GM06990 (cell line): ENCODE results near the gene LRRC8B.

Experiments used
- DNase-seq: peaks from one replicate; pipeline ENCODE4 v3.0.0-alpha.2; 2011; ENCODE audit not compliant: insufficient read length; ENCODE audit errors: extremely low read depth
- H3K27me3 ChIP-seq: replicated peaks from 2 replicates; pipeline ENCODE4 v1.6.0; 2011; ENCODE audit warnings: low read length; ENCODE audit not compliant: control insufficient read depth, insufficient read depth
- H3K36me3 ChIP-seq: 2 replicates; pipeline ENCODE4 v1.5.1; 2011; ENCODE audit warnings: low read length; ENCODE audit not compliant: control insufficient read depth, insufficient read depth
- H3K4me3 ChIP-seq: replicated peaks from 2 replicates; pipeline ENCODE4 v1.5.1; 2011; ENCODE audit warnings: low read depth, mild to moderate bottlenecking, control low read depth, low read length
- CTCF ChIP-seq: IDR thresholded peaks from 2 replicates; pipeline ENCODE4 v1.5.1; 2011; ENCODE audit warnings: low read length, control low read depth, mild to moderate bottlenecking, inconsistent platforms; ENCODE audit not compliant: insufficient read depth, poor library complexity, severe bottlenecking

Gene LRRC8B

GRCh38 chr1:89616844-89617627, 92.4 kb downstream of the LRRC8B start:
- TF ChIP-seq CTCF: no peak
- no peaks in the 10 kb centered on the region for H3K27me3 ChIP-seq
- no peak for DNase-seq
- no peaks in the 10 kb centered on the region for H3K36me3 ChIP-seq
- H3K4me3 ChIP-seq: no peak overlapping the region

GRCh38 chr1:89620664-89621063, 96.0 kb downstream of the LRRC8B start:
- Histone ChIP-seq H3K4me3 (no peak overlapping the region), H3K27me3 (no peaks in the 10 kb centered on the region), H3K36me3 (no peaks in the 10 kb centered on the region)
- TF ChIP-seq CTCF: no peak
- DNase-seq: no peak

- no peaks in the 10 kb centered on the region for H3K27me3 ChIP-seq
- TF ChIP-seq CTCF: no peak
- H3K36me3 ChIP-seq: no peaks in the 10 kb centered on the region
- no peak overlapping the region for H3K4me3 ChIP-seq
- no peak for DNase-seq
Measured at GRCh38 chr1:89622895-89623294, 98.3 kb downstream of the LRRC8B start.

GRCh38 chr1:89624314-89624713, 99.7 kb downstream of the LRRC8B start:
- H3K36me3 ChIP-seq: no peaks in the 10 kb centered on the region

GRCh38 chr1:89624715-89625323, 100.2 kb downstream of the LRRC8B start:
- no peak overlapping the region for H3K4me3 ChIP-seq
- TF ChIP-seq CTCF: no peak
- no peaks in the 10 kb centered on the region for H3K36me3 ChIP-seq
- H3K27me3 ChIP-seq: no peaks in the 10 kb centered on the region
- DNase-seq: no peak

More at GRCh38 chr1:89624314-89624713, 99.7 kb downstream of the LRRC8B start:
- TF ChIP-seq CTCF: no peak
- Histone ChIP-seq H3K27me3 (no peaks in the 10 kb centered on the region), H3K4me3 (no peak overlapping the region)
- DNase-seq: no peak
